IPS-15b (cell line): ENCODE data around the gene DBT.
A peak's percentile ranks its signal among the peaks of the same experiment; 100 is the strongest.
"Not testable (repeated sequence)": the region's sequence is repeated elsewhere in the genome, so short reads cannot be mapped to it uniquely, and the experiment has no call there.

Source experiments
- H3K27me3 ChIP-seq: one replicate; pipeline ENCODE4 v1.6.1; 2013; ENCODE audit warnings: low read length; ENCODE audit not compliant: control insufficient read depth, insufficient read depth
- H3K36me3 ChIP-seq: one replicate; pipeline ENCODE4 v1.6.1; 2013; ENCODE audit warnings: low read length; ENCODE audit not compliant: control insufficient read depth, insufficient read depth
- H3K4me1 ChIP-seq: one replicate; pipeline ENCODE4 v1.6.1; 2013; ENCODE audit warnings: mild to moderate bottlenecking, low read length; ENCODE audit not compliant: control insufficient read depth, insufficient read depth
- H3K4me3 ChIP-seq: one replicate; pipeline ENCODE4 v1.5.1; 2013; ENCODE audit warnings: low read depth, low read length
- H3K9ac ChIP-seq: one replicate; pipeline ENCODE4 v1.6.1; 2013; ENCODE audit warnings: low read depth, mild to moderate bottlenecking, low read length
- H3K9me3 ChIP-seq: one replicate; pipeline ENCODE4 v1.6.1; 2013; ENCODE audit warnings: mild to moderate bottlenecking, low read length; ENCODE audit not compliant: control insufficient read depth, insufficient read depth

Gene DBT

DNA sequence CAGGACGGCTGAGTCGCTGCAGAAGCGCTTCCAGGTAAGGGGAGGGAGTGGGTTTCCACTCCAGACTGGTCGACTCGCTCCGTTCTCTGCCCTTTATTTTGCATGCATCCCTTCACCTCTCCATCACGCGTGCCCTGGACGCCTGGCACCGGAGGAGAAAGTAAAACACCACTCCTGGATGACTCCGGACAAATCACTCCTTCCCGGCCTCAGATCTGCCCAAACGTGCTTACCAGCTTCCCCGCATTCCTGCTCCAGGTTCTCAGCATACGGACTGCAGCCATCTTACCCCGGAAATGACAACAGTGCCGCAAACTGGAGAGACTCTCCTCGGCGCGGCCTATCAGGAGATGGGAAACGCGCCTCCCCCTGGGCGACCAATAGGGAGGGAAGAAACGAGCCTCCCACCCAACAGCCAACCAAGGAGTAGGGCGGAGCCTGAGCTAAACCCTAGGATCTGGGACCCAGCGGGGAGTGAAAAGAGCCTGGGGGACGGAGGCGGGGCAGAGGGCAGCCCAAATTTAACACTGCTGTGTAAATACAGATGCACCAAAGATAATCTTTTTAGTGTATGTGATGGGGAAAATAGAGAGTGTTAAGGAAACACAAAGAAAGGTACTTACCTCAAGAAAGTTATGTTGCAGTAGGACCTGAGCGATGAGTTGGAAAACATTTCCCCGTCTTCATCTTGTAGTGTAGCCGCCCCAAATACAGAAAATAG is at the start of gene DBT:
Gene DBT, minus strand, starts transcription at position 298 of the 721 bp plus-strand sequence. Its CDS starts 14 bp downstream, at position 284.
- Histone ChIP-seq H3K36me3 (no peaks in the 10 kb centered on the region), H3K27me3 (no peaks in the 10 kb centered on the region), H3K9ac (peak within 1 kb of the TSS; percentile 97), H3K4me3 (peak within 1 kb of the TSS; percentile 96), H3K9me3 (no peaks in the 10 kb centered on the region), H3K4me1 (peaks cover 11% of the 10 kb centered on the region)

DNA sequence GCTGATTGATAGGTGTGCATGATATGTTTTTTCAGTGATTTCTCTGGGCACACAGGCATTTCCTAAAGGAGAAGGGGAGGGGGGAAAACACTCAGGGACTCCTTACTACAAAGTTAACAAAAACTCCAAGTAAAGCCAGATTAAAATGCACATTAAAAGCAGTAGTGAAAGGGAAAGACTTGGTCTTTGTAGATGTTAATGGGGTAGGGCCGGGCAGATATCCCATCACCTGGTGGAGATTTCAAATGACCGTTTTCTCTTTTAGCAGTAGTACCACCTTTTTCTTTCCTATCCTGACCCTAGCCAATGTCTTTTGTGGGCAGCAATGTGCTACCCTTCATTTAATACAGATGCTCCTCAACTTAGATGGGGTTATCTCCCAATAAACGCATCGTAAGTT is 48.9 kb upstream of the DBT start:
- Histone ChIP-seq H3K4me3 (no peak overlapping the region), H3K9me3 (no peaks in the 10 kb centered on the region), H3K4me1 (peaks cover 13% of the 10 kb centered on the region), H3K9ac (no peak overlapping the region), H3K36me3 (no peaks in the 10 kb centered on the region), H3K27me3 (no peaks in the 10 kb centered on the region)

DNA sequence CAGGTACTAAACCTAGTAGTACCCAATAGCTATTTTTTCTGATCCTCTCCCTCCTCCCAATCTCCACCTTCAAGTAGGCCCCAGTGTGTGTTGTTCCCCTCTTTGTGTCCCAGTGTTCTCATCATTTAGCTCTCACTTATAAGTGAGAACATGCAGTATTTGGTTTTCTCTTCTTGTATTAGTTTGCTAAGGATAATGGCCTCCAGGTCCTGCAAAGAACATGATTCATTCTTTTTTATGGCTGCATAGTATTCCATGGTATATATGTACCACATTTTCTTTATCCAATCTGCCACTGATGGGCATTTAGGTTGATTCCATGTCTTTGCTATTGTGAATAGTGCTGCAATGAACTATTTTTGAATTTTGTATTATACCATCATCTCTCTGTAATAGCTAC is 47.4 kb upstream of the DBT start:
- not testable (repeated sequence) for H3K9ac ChIP-seq, H3K27me3 ChIP-seq, H3K36me3 ChIP-seq, H3K4me3 ChIP-seq, H3K9me3 ChIP-seq
- H3K4me1 ChIP-seq = peaks cover 13% of the 10 kb centered on the region

- no peak overlapping the region for H3K4me3 ChIP-seq
- H3K9me3 ChIP-seq = no peaks in the 10 kb centered on the region
- no peaks in the 10 kb centered on the region for H3K36me3 ChIP-seq
- H3K9ac ChIP-seq = no peak overlapping the region
- no peaks in the 10 kb centered on the region for H3K27me3 ChIP-seq
- peaks cover 13% of the 10 kb centered on the region for H3K4me1 ChIP-seq
Observed at GRCh38 chr1:100296140-100296539, 46.5 kb upstream of the DBT start.

DNA sequence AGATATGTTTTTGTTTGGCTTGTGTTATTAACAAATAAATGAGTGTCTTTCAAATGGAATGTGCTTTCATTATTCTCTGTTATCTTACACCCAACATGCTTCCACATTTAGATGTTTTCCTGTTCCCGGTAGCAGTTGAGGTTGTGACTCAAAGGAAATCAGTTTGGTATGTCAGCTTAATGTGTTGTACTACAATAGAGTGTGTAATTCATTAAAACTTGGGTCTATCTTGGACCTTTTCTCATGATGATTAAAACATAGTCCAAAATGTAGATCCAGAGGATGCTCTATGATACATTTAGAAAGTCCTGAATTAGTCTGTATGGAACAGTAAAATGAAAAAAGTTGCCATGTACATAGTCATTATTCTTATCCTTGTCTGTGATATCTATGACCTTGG is 43.1 kb upstream of the DBT start:
- Histone ChIP-seq H3K27me3 (no peaks in the 10 kb centered on the region), H3K4me3 (no peak overlapping the region), H3K9ac (no peak overlapping the region), H3K4me1 (no peaks in the 10 kb centered on the region), H3K9me3 (no peaks in the 10 kb centered on the region), H3K36me3 (no peaks in the 10 kb centered on the region)

DNA sequence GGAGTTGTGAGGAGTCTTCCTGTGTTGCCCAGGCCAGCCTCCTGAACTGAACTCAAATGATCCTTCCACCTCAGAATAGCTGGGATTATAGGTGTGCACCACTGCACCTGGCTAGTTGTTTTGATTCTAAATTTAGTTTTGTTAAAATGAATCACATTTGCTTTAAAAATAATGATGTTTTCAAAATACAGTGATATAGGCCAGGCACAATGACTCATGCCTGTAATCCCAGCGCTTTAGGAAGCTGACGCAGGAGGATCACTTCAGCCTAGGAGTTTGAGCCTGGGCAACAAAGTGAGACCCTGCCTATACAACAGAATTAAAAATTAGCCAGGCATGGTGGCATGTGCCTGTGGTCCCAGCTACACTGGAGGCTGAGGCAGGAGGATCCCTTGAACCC is 40.7 kb upstream of the DBT start:
- Histone ChIP-seq H3K9ac (no peak overlapping the region), H3K27me3 (no peaks in the 10 kb centered on the region), H3K4me1 (no peaks in the 10 kb centered on the region), H3K9me3 (no peaks in the 10 kb centered on the region), H3K4me3 (no peak overlapping the region), H3K36me3 (no peaks in the 10 kb centered on the region)

DNA sequence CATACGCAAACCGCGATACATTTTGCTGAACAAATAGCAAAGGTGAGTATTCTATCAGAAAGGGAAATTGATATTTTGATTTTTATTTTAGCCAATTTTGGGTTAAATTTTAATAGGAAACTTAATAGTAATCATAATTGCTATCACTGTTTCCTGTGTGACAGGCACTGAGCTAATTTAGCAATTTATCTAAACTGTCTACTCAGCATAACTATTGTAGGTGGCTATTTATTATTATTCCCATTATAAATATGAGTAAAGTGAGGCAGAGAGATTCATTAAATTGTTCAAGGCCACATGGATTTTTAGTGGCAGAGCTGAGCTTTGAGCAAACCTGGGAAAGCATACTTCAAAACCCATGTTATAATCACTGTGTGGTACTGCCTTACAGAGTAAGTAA is 37.5 kb upstream of the DBT start:
- no peaks in the 10 kb centered on the region for H3K4me1 ChIP-seq
- no peak overlapping the region for H3K4me3 ChIP-seq
- no peak overlapping the region for H3K9ac ChIP-seq
- H3K36me3 ChIP-seq = no peaks in the 10 kb centered on the region
- no peaks in the 10 kb centered on the region for H3K9me3 ChIP-seq
- H3K27me3 ChIP-seq = no peaks in the 10 kb centered on the region

DNA sequence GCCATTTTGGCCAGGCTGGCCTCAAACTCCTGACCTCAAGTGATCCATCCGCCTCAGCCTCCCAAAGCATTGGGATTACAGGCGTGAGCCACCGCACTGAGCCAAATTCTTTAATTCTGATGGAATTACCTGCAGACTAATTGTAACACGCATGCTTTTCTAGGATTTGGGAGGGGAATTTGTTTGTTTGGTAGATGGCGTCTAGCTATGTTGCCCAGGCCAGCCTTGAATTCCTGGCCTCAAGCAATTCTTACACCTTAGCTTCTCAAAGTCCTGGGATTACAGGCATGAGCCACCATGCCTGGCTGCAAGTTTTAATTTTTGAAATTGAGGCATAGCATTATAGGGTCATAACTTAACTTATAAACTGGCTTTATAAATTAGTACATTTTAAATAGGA is 35.0 kb upstream of the DBT start:
- H3K9ac ChIP-seq = no peak overlapping the region
- H3K36me3 ChIP-seq = no peaks in the 10 kb centered on the region
- no peaks in the 10 kb centered on the region for H3K4me1 ChIP-seq
- no peak overlapping the region for H3K4me3 ChIP-seq
- H3K27me3 ChIP-seq = no peaks in the 10 kb centered on the region
- no peaks in the 10 kb centered on the region for H3K9me3 ChIP-seq

GRCh38 chr1:100279954-100280682 is 30.5 kb upstream of the DBT start:
- peaks cover 3% of the 10 kb centered on the region for H3K36me3 ChIP-seq

GRCh38 chr1:100279358-100279923 is 29.8 kb upstream of the DBT start:
- no peak overlapping the region for H3K9ac ChIP-seq
- H3K4me3 ChIP-seq = no peak overlapping the region
- no peaks in the 10 kb centered on the region for H3K9me3 ChIP-seq
- H3K36me3 ChIP-seq = peaks cover 3% of the 10 kb centered on the region
- H3K27me3 ChIP-seq = no peaks in the 10 kb centered on the region
- H3K4me1 ChIP-seq = no peaks in the 10 kb centered on the region

More at GRCh38 chr1:100279954-100280682, 30.5 kb upstream of the DBT start:
- no peaks in the 10 kb centered on the region for H3K4me1 ChIP-seq
- H3K9me3 ChIP-seq = no peaks in the 10 kb centered on the region
- H3K4me3 ChIP-seq = no peak overlapping the region
- no peak overlapping the region for H3K9ac ChIP-seq
- H3K27me3 ChIP-seq = no peaks in the 10 kb centered on the region

- H3K4me1 ChIP-seq = no peaks in the 10 kb centered on the region
- H3K27me3 ChIP-seq = no peaks in the 10 kb centered on the region
- no peak overlapping the region for H3K4me3 ChIP-seq
- no peaks in the 10 kb centered on the region for H3K9me3 ChIP-seq
- no peak overlapping the region for H3K9ac ChIP-seq
- H3K36me3 ChIP-seq = peaks cover 9% of the 10 kb centered on the region
Observed at GRCh38 chr1:100277866-100278265, 28.2 kb upstream of the DBT start.

- H3K36me3 ChIP-seq = peaks cover 3% of the 10 kb centered on the region
- H3K9me3 ChIP-seq = no peaks in the 10 kb centered on the region
- H3K27me3 ChIP-seq = no peaks in the 10 kb centered on the region
- no peaks in the 10 kb centered on the region for H3K4me1 ChIP-seq
- no peak overlapping the region for H3K4me3 ChIP-seq
- H3K9ac ChIP-seq = no peak overlapping the region
Observed at GRCh38 chr1:100268202-100268601, 18.6 kb upstream of the DBT start.
